ENCODE results near the gene PRSS37. TPM values are rescaled to one million over a fixed set of nuclear protein-coding genes. Genes with fewer than 3 reads are reported as not detected.
"Not testable (repeated sequence)": the region's sequence is repeated elsewhere in the genome, so short reads cannot be mapped to it uniquely, and the experiment has no call there.

The PRSS37 gene
- total RNA-seq, 1 donor from 2014 or later: not detected

DNA sequence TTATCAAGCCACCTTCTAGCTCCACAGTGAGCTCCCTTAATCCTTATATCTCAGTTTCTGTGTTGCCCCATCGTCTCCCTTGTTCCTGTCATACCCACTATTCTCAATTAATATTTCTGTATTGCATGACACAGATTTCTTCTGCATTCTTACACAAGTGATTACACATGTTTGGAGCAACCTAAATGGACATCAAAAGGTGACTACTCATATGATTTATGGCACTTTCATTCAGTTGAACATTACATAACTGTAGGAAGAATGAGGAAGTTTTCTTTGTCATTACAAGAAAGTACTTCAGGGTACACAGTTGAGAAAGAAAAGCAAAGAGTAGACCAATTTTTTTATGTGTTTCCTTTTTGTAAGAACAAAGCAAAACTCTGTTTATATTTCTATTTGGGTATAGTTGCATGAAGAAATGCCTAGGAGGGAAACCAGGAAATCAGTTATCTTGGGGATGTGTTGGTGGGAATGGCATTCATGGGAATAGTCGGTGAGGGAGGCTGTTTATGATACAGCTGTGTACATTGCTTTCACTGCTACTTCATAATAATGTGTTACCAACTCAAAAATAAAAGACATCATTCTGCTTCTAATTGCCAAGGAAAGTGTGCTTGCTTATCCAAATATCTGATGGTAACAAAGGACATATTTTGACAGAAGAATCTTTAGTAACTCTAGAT, 23.6 kb upstream of the PRSS37 start:
- Histone ChIP-seq H3K27ac (ENCODE audit: low read depth, low read length) (no peak overlapping the region), H3K4me1 (ENCODE audit: control insufficient read depth in 3 of 3, insufficient read depth in 3 of 3, low read length in 3 of 3) (no peaks in the 10 kb centered on the region), H3K9ac (ENCODE audit: low read depth in 1 of 3, low read length in 3 of 3) (no peak overlapping the region), H3K9me3 (ENCODE audit: control insufficient read depth in 3 of 3, low read length in 3 of 3) (peaks cover 0 to 2% (median 0%) of the 10 kb centered on the region in 3 donors), H3K27me3 (ENCODE audit: control insufficient read depth in 3 of 3, insufficient read depth in 3 of 3, low read length in 3 of 3) (no peaks in the 10 kb centered on the region), H3K4me3 (ENCODE audit: low read length in 3 of 3) (no peak overlapping the region), H3K36me3 (ENCODE audit: control insufficient read depth in 3 of 3, insufficient read depth in 3 of 3, low read length in 3 of 3) (no peaks in the 10 kb centered on the region)

DNA sequence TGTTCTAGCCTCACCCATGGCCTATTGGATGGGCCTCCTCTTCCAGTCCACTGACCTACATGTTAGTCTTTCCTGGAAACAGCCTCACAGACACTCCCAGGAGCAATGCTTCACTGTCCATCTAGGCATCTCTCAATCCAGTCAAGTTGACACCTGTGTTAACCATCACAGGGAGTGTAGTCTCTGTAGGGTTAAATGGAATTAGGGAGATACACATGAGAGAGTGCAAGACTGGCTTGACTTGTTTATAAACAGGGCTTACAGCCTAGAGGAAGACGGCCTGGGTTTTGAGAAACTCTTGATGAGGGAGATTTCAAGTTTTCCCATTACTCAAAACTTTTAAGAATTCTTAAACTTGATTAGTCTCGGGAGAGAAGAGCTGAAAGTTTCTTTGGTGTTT, 18.9 kb upstream of the PRSS37 start:
- H3K27me3 ChIP-seq (ENCODE audit: control insufficient read depth in 3 of 3, insufficient read depth in 3 of 3, low read length in 3 of 3): no peaks in the 10 kb centered on the region
- H3K9me3 ChIP-seq (ENCODE audit: control insufficient read depth in 3 of 3, low read length in 3 of 3): peaks cover 0 to 3% (median 0%) of the 10 kb centered on the region in 3 donors
- no peak overlapping the region for H3K27ac ChIP-seq (ENCODE audit: low read depth, low read length)
- H3K4me1 ChIP-seq (ENCODE audit: control insufficient read depth in 3 of 3, insufficient read depth in 3 of 3, low read length in 3 of 3): no peaks in the 10 kb centered on the region
- H3K36me3 ChIP-seq (ENCODE audit: control insufficient read depth in 3 of 3, insufficient read depth in 3 of 3, low read length in 3 of 3): no peaks in the 10 kb centered on the region
- H3K4me3 ChIP-seq (ENCODE audit: low read length in 3 of 3): no peak overlapping the region
- no peak overlapping the region for H3K9ac ChIP-seq (ENCODE audit: low read depth in 1 of 3, low read length in 3 of 3)

DNA sequence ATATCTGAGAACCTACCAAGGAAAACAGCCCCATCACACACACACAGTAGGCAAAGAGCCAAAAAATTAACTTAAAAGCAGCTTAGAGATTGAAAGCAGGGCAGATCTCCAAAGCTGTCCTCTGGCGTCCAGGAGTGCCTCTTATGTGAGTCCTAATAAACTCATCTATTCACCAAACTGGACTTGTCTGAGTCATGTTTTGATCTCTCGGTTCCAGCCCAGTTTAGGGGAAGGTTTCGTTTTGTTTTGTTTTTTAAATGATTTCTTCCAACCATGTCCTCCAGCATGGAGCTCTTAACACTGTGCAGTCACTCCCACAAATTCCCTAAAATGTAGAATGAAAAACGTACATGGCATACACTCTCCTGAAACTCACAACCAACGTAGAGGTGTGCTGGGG, 6.7 kb upstream of the PRSS37 start:
- H3K4me1 ChIP-seq (ENCODE audit: control insufficient read depth in 3 of 3, insufficient read depth in 3 of 3, low read length in 3 of 3): no peaks in the 10 kb centered on the region
- H3K36me3 ChIP-seq (ENCODE audit: control insufficient read depth in 3 of 3, insufficient read depth in 3 of 3, low read length in 3 of 3): no peaks in the 10 kb centered on the region
- H3K4me3 ChIP-seq (ENCODE audit: low read length in 3 of 3): no peak overlapping the region
- H3K27ac ChIP-seq (ENCODE audit: low read depth, low read length): no peak overlapping the region
- H3K27me3 ChIP-seq (ENCODE audit: control insufficient read depth in 3 of 3, insufficient read depth in 3 of 3, low read length in 3 of 3): no peaks in the 10 kb centered on the region
- H3K9me3 ChIP-seq (ENCODE audit: control insufficient read depth in 3 of 3, low read length in 3 of 3): peaks cover 0 to 5% (median 2%) of the 10 kb centered on the region in 3 donors
- H3K9ac ChIP-seq (ENCODE audit: low read depth in 1 of 3, low read length in 3 of 3): no peak overlapping the region

GRCh38 chr7:141844256-141844655, 3.0 kb upstream of the PRSS37 start:
- Histone ChIP-seq H3K4me1 (ENCODE audit: control insufficient read depth in 3 of 3, insufficient read depth in 3 of 3, low read length in 3 of 3) (no peaks in the 10 kb centered on the region), H3K4me3 (ENCODE audit: low read length in 3 of 3) (no peak overlapping the region), H3K27me3 (ENCODE audit: control insufficient read depth in 3 of 3, insufficient read depth in 3 of 3, low read length in 3 of 3) (no peaks in the 10 kb centered on the region), H3K9ac (ENCODE audit: low read depth in 1 of 3, low read length in 3 of 3) (no peak overlapping the region), H3K36me3 (ENCODE audit: control insufficient read depth in 3 of 3, insufficient read depth in 3 of 3, low read length in 3 of 3) (no peaks in the 10 kb centered on the region), H3K9me3 (ENCODE audit: control insufficient read depth in 3 of 3, low read length in 3 of 3) (peaks cover 0 to 1% (median 0%) of the 10 kb centered on the region in 3 donors), H3K27ac (ENCODE audit: low read depth, low read length) (no peak overlapping the region)

DNA sequence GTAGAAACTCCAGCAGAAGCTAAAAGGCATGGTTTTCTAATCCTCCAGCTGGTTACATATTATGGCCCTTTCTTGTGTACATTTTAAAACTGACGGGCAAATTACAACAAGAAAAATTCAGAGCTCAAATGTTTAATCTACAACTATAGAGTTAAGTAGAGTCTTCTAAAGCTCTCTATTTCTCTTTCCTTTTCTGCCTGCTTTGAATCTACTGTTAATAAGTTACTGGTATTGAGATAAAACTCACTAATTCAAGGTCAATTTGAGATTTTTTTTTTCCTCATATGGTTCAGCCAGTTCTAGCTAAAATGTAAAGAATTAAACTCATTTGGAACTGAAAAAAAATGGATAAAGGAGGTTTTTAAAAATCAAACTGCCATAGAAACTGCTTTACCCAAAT, 1.6 kb upstream of the PRSS37 start:
- H3K36me3 ChIP-seq (ENCODE audit: control insufficient read depth in 3 of 3, insufficient read depth in 3 of 3, low read length in 3 of 3): no peaks in the 10 kb centered on the region
- no peaks in the 10 kb centered on the region for H3K27me3 ChIP-seq (ENCODE audit: control insufficient read depth in 3 of 3, insufficient read depth in 3 of 3, low read length in 3 of 3)
- no peak overlapping the region for H3K27ac ChIP-seq (ENCODE audit: low read depth, low read length)
- H3K4me3 ChIP-seq (ENCODE audit: low read length in 3 of 3): no peak overlapping the region
- no peaks in the 10 kb centered on the region for H3K4me1 ChIP-seq (ENCODE audit: control insufficient read depth in 3 of 3, insufficient read depth in 3 of 3, low read length in 3 of 3)
- no peaks in the 10 kb centered on the region for H3K9me3 ChIP-seq (ENCODE audit: control insufficient read depth in 3 of 3, low read length in 3 of 3)
- H3K9ac ChIP-seq (ENCODE audit: low read depth in 1 of 3, low read length in 3 of 3): no peak overlapping the region

- H3K4me3 ChIP-seq (ENCODE audit: low read length in 3 of 3): no peak overlapping the region
- H3K4me1 ChIP-seq (ENCODE audit: control insufficient read depth in 3 of 3, insufficient read depth in 3 of 3, low read length in 3 of 3): no peaks in the 10 kb centered on the region
- H3K9ac ChIP-seq (ENCODE audit: low read depth in 1 of 3, low read length in 3 of 3): no peak overlapping the region
- no peaks in the 10 kb centered on the region for H3K36me3 ChIP-seq (ENCODE audit: control insufficient read depth in 3 of 3, insufficient read depth in 3 of 3, low read length in 3 of 3)
- no peak overlapping the region for H3K27ac ChIP-seq (ENCODE audit: low read depth, low read length)
- H3K27me3 ChIP-seq (ENCODE audit: control insufficient read depth in 3 of 3, insufficient read depth in 3 of 3, low read length in 3 of 3): no peaks in the 10 kb centered on the region
- H3K9me3 ChIP-seq (ENCODE audit: control insufficient read depth in 3 of 3, low read length in 3 of 3): no peaks in the 10 kb centered on the region
Measured at GRCh38 chr7:141840708-141841107, 577 bp downstream of the PRSS37 start.

- Histone ChIP-seq H3K36me3 (ENCODE audit: control insufficient read depth in 3 of 3, insufficient read depth in 3 of 3, low read length in 3 of 3) (no peaks in the 10 kb centered on the region), H3K9me3 (ENCODE audit: control insufficient read depth in 3 of 3, low read length in 3 of 3) (no peaks in the 10 kb centered on the region), H3K4me3 (ENCODE audit: low read length in 3 of 3) (no peak overlapping the region), H3K27me3 (ENCODE audit: control insufficient read depth in 3 of 3, insufficient read depth in 3 of 3, low read length in 3 of 3) (no peaks in the 10 kb centered on the region), H3K27ac (ENCODE audit: low read depth, low read length) (no peak overlapping the region), H3K4me1 (ENCODE audit: control insufficient read depth in 3 of 3, insufficient read depth in 3 of 3, low read length in 3 of 3) (no peaks in the 10 kb centered on the region), H3K9ac (ENCODE audit: low read depth in 1 of 3, low read length in 3 of 3) (no peak overlapping the region)
Measured at GRCh38 chr7:141839256-141839655, 2.0 kb downstream of the PRSS37 start.

DNA sequence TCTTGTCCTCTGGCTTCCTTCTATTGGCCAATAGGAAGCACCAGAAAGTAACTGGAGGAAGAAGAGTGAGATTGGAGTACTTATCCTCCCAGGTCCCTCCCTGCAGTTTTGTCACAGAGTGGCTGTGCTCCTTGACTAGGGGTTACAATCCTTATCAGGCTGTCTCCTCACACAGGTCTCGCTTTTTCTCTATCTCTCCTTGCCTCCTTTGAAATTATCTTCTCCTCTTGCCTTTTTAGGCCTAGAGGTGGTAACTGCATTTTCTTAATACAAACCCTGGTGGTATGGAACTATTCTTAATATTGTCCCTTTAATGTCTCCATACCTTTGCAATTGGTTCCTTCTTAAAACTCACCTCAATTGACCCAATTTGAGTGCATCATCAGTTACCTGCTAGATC, 2.7 kb downstream of the PRSS37 start:
- no peaks in the 10 kb centered on the region for H3K4me1 ChIP-seq (ENCODE audit: control insufficient read depth in 3 of 3, insufficient read depth in 3 of 3, low read length in 3 of 3)

DNA sequence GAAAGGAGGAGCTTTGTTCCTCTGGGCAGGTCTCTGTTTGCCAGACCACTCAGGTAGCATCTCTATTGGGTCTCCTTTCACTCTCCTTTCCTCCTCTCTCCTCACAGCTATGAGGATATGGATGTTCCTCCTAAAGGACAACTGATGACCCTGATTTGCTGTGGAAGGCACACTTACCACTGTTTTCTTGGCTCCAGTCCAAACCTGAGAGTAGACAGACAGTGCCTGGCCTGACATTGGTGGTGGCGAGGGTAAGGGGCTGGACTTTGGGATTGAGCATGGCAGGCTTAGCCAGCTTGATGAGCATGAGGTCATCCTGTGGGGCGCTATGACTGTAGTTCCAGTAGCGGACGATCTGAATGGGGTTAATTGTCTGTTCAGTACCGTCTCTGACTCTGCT, 3.6 kb downstream of the PRSS37 start:
- no peak overlapping the region for H3K9ac ChIP-seq (ENCODE audit: low read depth in 1 of 3, low read length in 3 of 3)
- H3K4me1 ChIP-seq (ENCODE audit: control insufficient read depth in 3 of 3, insufficient read depth in 3 of 3, low read length in 3 of 3): no peaks in the 10 kb centered on the region
- no peak overlapping the region for H3K4me3 ChIP-seq (ENCODE audit: low read length in 3 of 3)
- H3K27me3 ChIP-seq (ENCODE audit: control insufficient read depth in 3 of 3, insufficient read depth in 3 of 3, low read length in 3 of 3): no peaks in the 10 kb centered on the region
- H3K27ac ChIP-seq (ENCODE audit: low read depth, low read length): no peak overlapping the region
- no peaks in the 10 kb centered on the region for H3K36me3 ChIP-seq (ENCODE audit: control insufficient read depth in 3 of 3, insufficient read depth in 3 of 3, low read length in 3 of 3)
- H3K9me3 ChIP-seq (ENCODE audit: control insufficient read depth in 3 of 3, low read length in 3 of 3): no peaks in the 10 kb centered on the region

More for the DNA sequence above, 2.7 kb downstream of the PRSS37 start:
- Histone ChIP-seq H3K9ac (ENCODE audit: low read depth in 1 of 3, low read length in 3 of 3) (no peak overlapping the region), H3K36me3 (ENCODE audit: control insufficient read depth in 3 of 3, insufficient read depth in 3 of 3, low read length in 3 of 3) (no peaks in the 10 kb centered on the region), H3K27ac (ENCODE audit: low read depth, low read length) (no peak overlapping the region), H3K4me3 (ENCODE audit: low read length in 3 of 3) (no peak overlapping the region), H3K27me3 (ENCODE audit: control insufficient read depth in 3 of 3, insufficient read depth in 3 of 3, low read length in 3 of 3) (no peaks in the 10 kb centered on the region), H3K9me3 (ENCODE audit: control insufficient read depth in 3 of 3, low read length in 3 of 3) (no peaks in the 10 kb centered on the region)

GRCh38 chr7:141822432-141822831, 18.9 kb downstream of the PRSS37 start:
- H3K9ac ChIP-seq (ENCODE audit: low read depth in 1 of 3, low read length in 3 of 3); H3K27ac ChIP-seq (ENCODE audit: low read depth, low read length); H3K4me3 ChIP-seq (ENCODE audit: low read length in 3 of 3); H3K36me3 ChIP-seq (ENCODE audit: control insufficient read depth in 3 of 3, insufficient read depth in 3 of 3, low read length in 3 of 3); H3K4me1 ChIP-seq (ENCODE audit: control insufficient read depth in 3 of 3, insufficient read depth in 3 of 3, low read length in 3 of 3); H3K9me3 ChIP-seq (ENCODE audit: control insufficient read depth in 3 of 3, low read length in 3 of 3); H3K27me3 ChIP-seq (ENCODE audit: control insufficient read depth in 3 of 3, insufficient read depth in 3 of 3, low read length in 3 of 3): not testable (repeated sequence)
